HG03439 (cell line): ENCODE measurements around the gene FETUB.

Source experiments
- ATAC-seq: cut with Tn5 transposase; IDR thresholded peaks from one replicate; pipeline ENCODE4 v1.9.1; 2021; ENCODE audit warnings: mild to moderate bottlenecking, moderate library complexity; ENCODE audit not compliant: unreplicated experiment

FETUB gene

DNA sequence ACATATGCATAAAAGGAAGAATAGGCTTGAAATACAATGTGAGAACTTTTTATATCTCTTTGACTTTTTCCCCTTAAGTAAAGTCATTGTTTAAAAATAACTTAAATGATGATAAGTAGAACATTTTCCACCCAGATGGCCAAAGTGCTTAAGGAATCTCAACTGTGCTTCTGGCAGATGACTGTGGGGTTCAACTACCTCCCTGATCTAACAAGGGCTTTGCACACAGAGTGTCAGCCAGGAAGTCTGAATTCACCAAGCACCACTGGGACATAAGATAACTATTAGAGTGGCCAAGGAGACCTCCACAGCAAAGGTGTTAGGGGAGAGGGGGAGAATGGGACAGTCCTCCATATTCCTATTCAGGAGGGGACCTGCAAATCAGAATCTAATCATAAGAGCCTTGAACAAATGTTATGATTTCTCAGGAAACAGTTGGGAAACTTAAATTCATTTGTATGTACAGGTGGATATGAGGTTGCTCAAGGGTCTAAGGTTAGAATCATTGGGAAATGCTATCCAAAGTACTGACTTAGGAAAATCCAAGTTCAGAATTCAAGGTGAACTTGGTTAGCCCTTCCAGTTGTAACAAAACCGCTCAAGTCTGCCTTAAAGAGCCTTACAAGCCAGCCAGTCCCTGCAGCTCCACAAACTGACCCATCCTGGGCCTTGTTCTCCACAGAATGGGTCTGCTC lies at the start of gene FETUB:
Gene FETUB, plus strand, starts transcription at position 622 of the 695 bp plus-strand sequence. Its CDS starts 62 bp downstream, at position 684.
- no peak for ATAC-seq

DNA sequence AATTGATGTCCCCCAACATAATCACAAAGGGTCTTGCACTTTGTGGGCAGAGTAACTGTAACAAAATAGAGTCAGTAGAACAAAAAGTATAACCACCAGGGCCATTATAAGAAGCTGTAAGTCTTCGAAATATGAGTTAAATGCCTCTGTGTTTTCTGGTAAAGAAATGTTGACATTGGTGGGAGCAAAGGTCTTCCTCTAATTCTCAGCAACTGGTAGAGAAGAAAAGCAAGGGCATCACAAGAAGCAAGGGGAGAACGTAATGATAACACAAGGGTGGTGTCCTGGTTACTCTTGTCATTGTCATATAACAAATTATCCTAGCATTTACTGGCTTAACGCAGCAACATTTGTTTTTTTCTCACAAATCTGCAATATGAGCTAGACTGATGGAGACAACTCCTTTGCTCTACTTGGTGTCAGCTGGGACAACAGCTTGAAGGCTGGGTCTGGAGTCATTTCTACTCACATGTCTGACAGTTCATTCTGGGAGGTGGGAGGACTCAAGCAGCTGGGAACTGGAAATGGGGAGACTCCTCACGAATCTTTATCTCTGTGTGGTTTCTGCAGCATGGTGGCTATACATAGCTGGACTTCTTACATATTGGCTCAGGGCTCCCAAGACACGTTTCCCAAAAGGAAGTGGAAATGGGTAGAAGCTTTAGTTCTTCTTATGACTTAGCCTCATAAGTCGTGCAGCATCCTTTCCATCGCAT lies 49.5 kb upstream of the FETUB start:
- ATAC-seq, result no peak

DNA sequence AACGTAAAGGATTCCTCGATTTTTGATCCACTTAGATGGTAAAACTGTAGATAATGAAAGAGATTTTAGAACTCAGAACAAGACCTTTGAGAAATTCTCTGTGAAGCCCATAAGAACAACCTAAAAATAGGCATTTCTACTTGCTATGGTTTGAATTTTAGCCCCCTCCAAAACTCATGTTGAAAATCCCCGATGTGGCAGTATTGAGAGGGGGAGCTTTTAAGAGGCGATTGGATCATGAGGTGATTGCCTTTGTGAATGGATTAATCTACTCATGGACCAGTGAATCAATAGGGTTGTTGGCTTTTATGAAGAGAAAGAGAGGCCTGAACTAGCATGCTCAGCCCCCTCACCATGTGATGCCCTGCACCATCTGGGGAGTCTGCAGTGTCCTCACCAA lies 47.5 kb upstream of the FETUB start:
- ATAC-seq, result no peak

- ATAC-seq, result no peak
Measured at GRCh38 chr3:186593862-186594261, 46.3 kb upstream of the FETUB start.

GRCh38 chr3:186594591-186595113 lies 45.5 kb upstream of the FETUB start:
- ATAC-seq, result no peak

DNA sequence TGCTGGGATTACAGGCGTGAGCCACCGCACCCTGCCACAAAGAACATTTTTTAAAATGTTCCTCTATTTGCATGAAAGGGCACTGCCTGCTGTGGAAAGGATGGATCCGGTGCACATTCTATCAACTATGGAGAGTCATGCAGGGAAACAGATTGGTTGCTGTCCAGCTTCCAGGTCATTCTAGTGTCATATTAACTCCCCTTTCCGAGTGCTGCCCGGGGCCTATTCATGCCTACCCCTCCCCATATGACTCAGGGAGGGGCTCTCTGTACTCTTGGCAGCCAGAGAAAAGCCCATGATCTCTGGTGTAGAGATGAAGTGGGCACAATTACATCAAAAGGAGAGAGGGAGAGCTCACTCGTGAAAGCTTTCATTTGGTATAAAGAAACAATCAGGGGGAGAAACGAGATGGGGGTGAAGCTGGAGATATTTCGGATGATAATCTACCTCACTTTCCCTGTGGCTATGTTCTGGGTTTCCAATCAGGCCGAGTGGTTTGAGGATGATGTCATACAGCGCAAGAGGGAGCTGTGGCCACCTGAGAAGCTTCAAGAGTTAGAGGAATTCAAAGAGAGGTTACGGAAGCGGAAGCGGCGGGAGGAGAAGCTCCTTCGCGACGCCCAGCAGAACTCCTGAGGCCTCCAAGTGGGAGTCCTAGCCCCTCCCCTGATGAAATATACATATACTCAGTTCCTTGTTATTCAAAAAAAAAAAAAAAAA lies 43.5 kb upstream of the FETUB start:
- ATAC-seq, result no peak

- ATAC-seq, result no peak
Measured at GRCh38 chr3:186598108-186598784, 42.0 kb upstream of the FETUB start.

DNA sequence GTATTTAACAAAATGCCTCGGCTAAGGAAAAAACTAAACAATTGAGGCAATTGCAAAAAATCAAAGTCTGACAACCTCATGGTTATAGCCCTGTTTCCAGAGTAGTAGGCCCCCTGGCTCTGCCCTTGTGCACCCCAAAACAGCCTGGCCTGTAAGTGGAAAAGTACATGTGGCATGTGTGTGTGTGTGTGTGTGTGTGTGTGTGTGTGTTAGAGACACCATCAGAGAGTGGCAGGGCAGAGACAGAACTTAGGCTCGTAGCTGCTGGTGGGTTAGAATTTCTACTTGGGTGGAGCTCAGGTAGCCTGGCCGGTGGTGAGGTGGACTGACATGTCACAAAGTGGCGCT lies 41.4 kb upstream of the FETUB start:
- ATAC-seq, result no peak

GRCh38 chr3:186599142-186599784 lies 40.9 kb upstream of the FETUB start:
- no peak for ATAC-seq

DNA sequence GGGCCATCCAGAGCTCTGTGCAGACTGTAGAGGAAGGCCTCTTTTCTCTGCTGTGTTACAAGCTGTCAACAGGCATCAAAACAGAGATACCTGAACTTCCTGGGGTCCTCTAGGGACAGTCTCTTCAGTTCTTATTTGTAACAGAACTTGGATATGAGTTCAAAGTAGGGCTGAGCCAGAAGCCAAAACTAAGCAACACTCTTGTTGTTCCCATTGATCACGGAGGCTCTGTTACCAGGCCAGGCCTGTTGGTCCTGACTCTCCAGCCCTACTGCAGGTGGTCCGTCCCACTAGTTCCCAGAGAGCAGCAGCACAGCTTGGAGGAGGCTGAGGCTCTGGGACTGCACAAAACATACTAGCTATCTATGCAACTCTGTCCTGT lies 40.4 kb upstream of the FETUB start:
- ATAC-seq, result no peak

DNA sequence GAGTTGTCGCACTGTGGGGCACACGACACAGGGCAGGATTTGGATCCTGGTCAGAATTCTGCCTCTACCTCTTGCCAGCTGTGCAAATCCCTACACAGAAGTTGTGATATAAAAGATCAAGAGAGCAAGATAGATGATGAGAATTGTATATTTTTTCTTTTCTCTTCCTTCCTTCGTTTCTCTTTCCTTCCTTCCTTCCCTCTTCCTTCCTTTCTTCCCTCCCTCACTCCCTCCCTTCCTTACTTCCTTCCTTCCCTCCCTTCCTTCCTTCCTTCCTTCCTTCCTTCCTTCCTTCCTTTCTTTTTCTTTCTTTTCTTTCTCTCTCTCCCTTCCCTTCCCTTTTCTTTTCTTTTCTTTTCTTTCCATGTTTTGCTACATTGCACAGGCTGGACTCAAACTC lies 39.3 kb upstream of the FETUB start:
- no peak for ATAC-seq

DNA sequence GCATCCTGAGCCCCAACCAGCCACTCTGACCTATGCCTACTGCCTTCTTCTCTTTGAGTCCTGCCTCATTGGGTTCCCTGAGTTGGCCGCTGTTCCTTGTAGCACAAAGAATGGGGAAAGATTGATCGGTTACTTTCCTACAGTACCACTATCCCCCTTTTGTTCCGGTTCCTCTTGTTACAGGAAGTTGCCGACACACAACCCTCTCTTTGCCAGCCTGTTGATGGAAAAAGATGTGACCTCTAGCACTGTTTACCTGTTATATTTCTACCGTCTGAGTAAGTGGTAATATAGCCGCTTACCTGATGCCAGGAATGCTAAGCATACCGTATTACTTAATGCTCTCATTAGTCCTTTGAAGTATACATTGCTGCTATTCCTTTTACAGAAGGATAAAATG lies 37.0 kb upstream of the FETUB start:
- ATAC-seq, result no peak

GRCh38 chr3:186605078-186605477 lies 35.1 kb upstream of the FETUB start:
- no peak for ATAC-seq

DNA sequence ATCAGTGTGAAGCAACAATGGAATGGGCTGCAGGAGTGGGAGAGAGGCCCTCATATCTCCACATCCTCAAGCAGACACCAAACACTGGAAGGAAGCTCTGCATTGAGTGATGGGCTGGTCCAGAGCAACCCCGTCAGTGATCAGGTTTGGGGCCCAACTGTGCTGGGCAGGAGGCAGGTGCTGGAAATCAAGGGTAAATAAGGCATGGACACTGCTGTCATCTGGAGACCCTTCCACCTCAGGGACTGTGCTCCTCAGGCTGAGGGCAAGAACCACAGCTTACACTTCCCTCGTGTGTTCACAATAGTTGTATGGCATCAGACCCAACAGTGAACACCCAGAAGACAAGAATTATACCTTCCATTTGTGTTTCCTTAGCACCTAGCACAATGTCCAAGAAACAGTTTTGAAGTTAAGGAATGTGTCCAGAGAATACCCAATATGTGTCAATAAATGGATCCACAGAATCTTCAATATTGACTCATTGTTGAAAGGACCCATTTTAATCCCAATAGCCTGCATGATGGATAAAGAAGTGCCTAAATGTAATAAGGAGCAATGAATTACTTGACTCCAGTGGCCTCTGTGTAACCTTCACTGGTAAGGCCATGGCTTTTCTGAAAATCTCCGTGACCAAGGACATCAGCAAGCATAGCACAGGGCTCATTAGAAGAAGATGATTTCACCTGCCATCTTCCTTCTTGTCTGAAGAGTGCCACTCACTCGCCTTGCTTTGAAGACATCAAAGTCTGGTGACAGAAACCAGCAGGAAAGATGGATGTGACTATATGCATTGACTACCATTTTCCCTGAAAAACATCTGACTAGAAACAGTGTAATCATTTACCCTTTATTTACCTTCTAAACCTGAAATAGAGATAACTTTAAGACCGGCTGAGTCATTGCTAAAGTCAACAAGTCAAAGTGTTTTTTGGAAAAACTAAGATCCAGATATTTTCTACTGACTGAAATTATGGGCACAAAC lies 34.3 kb upstream of the FETUB start:
- no peak for ATAC-seq

DNA sequence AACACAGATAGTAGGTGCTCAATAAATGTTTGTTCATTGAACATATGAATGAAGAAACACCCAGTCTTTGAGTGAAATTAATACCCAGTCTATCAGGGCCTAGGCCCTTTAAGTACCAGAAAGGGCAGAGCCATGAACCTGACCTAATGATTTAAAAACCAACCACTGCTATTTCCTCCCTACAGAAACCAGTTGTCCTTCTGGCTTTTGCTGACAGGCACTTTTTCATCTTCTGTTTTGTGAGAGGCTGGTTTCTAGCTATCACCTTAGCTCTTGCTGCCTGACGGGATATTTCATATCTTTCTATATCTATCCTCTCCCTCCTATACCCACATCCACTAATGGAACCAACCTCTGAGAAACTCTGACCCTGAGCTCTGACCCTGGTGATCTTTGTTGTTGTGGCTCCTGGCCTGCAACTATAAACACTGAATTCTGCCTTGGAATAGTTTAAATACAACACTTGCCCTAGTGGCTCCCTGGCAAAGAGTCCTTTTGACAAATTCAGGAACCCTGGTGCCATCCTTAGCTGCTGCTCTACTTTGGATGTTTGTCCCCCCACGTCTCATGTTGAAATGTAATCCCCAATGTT lies 31.5 kb upstream of the FETUB start:
- ATAC-seq, result no peak

GRCh38 chr3:186609247-186609868 lies 30.8 kb upstream of the FETUB start:
- no peak for ATAC-seq

- no peak for ATAC-seq
Measured at GRCh38 chr3:186612065-186612464, 28.1 kb upstream of the FETUB start.

DNA sequence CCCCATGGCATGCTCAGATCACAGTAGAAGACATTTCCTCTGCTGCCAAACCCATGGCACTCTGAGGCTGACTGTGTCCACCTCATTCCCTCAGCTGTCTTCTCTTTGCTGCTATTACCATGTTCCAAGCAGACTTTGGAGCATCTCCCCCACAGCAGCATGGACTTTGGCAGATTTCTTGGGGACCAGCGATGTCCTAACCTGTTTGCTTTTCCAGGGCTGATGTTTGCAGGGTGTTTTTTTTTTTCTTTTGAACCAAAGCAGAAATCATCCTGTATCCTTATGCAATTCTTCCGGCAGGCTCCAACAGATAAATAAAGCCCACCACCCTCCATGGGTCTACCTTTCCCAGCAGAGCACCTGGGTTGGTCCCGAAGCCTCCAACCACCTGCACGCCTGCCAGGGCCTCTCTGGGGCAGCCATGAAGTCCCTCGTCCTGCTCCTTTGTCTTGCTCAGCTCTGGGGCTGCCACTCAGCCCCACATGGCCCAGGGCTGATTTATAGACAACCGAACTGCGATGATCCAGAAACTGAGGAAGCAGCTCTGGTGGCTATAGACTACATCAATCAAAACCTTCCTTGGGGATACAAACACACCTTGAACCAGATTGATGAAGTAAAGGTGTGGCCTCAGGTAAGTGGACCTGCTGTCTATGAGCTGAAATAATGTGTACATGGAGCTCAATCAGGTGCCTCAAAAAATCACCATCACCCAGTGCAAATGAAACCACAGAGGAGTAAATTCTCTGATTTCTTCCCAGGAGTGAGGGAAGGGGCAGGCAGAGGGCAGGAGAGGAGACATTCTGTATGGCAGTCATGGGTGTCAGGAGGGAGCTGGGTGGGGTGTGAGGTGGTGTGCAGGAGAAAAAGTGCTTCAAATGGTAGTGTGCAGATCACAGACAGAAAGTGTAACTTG lies 27.2 kb upstream of the FETUB start, which contains the start of gene AHSG:
Gene AHSG, plus strand, starts transcription at position 340 of the 916 bp plus-strand sequence. Its CDS starts 82 bp downstream, at position 422.
- ATAC-seq, result no peak
